Fibroblast of pulmonary artery (primary cell): ENCODE measurements around the gene AK1.

Experiments
- DNase-seq: peaks from one replicate; pipeline ENCODE4 v3.0.0-alpha.2; 2010; ENCODE audit warnings: low read depth
- H3K4me3 ChIP-seq: replicated peaks from 2 replicates; pipeline ENCODE4 v1.5.1; 2011; ENCODE audit warnings: low read depth, mild to moderate bottlenecking, control low read depth, low read length, moderate library complexity
- TF ChIP-seq, protein P1 (sequence below): IDR thresholded peaks from 2 replicates; pipeline ENCODE4 v1.5.1; 2011; ENCODE audit warnings: mild to moderate bottlenecking, control low read depth, low read length, inconsistent platforms; ENCODE audit errors: missing control alignments

AK1 gene

DNA sequence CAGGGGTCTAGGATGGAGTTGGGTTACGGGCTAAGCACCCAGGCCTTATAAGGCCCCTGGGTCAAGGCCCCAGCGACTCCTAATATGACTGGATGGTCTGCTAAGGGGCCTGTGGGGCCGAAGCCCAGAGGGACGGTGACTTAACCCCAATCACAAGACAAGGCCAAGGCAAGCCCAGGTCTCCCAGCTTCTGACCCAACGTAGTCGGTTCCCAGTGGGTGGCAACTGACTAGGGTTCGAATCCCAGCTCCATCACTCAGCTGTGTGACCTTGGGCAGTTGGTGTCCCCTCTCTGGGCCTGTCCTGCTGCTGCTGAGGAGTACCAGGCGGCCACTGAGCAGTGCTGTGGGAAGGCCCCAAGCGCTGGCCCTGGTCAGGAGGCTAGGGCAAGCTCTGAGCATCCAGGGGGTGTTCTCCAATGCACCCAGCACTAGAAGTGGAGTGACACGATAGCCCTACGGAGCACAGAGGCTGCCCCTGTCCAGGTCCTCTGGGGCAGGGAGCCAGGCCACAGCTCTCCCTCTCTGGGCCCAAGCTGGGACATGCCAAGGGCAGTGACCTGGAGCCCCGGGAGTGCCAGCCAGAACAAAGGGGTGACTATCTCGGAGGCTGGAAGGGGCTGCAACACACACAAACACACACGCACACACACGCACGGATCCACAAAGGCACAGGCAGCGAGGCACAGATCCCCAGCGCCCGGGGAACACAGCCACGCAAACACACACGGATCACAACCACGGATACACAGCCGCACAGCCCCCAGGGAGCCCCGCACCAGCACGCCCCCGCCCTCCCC lies 512 bp downstream of the AK1 start:
- DNase-seq: peak; percentile 20
- TF ChIP-seq, protein P1, sequence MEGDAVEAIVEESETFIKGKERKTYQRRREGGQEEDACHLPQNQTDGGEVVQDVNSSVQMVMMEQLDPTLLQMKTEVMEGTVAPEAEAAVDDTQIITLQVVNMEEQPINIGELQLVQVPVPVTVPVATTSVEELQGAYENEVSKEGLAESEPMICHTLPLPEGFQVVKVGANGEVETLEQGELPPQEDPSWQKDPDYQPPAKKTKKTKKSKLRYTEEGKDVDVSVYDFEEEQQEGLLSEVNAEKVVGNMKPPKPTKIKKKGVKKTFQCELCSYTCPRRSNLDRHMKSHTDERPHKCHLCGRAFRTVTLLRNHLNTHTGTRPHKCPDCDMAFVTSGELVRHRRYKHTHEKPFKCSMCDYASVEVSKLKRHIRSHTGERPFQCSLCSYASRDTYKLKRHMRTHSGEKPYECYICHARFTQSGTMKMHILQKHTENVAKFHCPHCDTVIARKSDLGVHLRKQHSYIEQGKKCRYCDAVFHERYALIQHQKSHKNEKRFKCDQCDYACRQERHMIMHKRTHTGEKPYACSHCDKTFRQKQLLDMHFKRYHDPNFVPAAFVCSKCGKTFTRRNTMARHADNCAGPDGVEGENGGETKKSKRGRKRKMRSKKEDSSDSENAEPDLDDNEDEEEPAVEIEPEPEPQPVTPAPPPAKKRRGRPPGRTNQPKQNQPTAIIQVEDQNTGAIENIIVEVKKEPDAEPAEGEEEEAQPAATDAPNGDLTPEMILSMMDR: no peak
- H3K4me3 ChIP-seq: peak overlapping the region; percentile 60

DNA sequence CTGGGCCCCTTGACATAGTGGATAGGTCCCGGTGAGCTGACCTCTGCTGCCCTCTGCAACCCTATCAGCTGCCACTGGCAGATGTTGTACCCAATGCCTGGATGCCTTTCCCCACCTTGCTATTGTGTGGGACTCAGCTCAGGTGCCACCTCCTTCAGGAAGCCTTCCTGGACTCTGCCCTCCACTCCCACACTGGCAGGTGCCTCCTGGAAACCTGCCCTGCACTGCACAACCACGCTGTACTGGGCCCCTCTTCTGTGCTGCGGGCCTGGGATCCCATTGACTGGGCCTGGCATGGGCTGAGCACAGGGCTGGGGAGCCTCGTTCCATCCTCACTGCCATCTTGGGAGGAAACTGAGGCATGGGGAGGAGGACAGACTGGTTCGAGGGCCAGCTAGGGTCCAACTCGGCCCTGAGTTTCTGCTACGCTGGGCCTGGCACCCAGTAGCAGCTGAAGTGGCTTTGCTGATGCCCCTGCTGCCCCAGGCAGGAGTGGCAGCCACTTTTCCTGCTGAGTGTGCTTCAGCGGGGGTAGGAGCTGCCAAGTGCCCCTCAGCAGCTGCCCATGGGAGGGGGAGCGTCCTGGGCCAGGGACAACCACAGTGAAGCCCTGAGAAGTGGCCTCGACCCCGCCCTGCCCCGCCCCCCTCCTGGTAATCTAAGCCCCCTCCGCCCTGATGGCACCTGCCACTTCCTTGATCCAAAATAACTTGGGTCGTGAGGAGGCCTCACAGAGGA lies 1.3 kb downstream of the AK1 start:
- DNase-seq: no peak
- H3K4me3 ChIP-seq: no peak overlapping the region
- TF ChIP-seq, protein P1: no peak

DNA sequence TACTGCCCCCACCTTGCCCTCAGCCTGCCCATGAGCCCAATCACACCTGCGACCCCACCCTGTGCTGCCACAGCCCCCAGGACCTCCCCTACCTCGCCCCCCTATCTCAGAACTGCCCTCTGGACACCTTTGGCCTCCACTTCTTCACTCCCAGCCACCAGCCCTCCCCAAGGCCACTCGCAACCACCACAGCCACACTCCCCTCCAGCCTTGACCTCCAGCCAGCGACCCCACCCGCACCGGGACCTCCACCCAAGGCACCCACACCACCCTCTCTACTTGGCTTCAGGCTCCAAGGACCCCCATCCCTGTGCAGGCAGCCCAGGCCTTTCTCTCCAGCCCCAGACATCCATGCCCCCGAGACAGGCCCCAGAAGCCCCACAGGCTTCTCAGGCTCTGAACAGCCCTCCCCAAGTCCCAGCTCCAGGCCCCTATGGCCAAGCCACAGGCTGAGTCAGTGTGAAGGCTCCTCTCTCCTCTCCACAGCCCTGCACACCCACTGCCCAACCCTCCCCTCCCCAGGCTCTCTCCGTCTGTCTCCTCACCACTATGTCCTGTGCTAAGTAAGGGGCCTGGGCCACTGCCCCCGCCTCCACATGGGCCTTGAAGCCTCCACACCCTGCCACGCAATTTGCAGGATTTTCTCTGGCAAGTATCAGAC lies 2.0 kb downstream of the AK1 start:
- peak overlapping the region; percentile 7 for H3K4me3 ChIP-seq
- peak; percentile 45 for DNase-seq
- TF ChIP-seq, protein P1: no peak

DNA sequence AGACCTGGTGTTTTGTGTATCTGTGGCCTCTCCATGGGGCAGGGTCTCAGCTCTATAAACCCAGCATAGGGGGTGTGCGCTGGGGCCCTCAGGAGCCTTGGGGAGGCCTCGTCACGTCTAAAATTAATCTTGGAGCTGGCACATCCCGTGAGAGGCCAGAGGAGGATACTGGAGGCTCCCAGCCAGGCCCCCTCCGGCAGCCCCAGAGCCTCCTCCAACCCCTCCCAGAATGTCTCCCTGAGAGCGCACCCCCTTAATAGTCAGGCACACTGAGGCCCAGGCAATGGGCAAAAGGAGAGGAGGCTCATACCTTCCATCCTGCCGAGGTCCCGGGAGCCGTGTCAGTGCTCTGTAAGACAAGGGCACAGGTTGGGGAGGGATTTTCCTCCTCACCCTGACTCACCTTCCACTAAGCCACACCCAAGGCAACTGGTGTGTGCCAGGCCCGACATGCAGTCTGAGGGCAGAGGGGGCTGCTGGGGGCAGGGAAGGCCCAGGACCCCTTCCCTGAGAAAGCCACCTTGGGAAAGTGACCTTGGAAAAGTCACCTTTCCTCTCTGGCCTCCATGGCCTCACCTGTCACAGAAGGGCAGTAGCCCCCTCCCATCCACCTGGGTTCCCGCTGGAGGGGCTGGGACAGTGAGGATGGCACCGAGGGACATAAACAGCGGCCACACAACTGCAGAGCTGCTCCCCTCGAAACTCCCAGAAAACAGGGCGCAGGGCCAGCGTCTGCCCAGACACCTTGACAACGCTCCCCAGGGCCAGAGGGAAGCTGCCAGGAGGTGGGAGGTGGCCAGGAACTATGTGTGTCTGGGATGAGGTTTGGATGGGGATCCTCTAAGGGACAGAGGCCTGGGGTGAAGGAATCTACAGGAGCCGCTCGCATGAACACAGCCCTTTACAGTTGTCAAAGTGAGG lies 2.9 kb downstream of the AK1 start:
- TF ChIP-seq, protein P1: no peak
- no peak for DNase-seq
- H3K4me3 ChIP-seq: no peak overlapping the region

DNA sequence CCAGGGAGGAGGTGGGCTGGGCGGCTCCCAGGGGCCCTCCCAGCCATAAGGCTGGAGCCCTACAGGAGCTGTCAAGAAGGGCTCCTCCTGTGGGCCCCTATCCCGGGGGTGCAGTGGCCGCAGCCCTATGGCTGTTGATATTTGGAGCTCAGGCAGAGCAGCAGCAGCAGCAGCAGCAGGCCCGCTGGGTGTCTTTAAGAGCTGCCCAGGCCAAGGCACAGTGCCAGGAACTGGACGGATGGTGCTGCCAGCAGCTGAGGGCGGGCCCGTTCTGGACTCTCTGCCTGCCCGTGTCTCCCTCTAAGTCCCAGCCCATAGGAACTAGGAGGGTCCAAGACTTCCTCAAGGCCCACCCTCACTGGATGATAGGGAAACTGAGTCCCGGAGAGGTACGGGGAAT lies 3.6 kb downstream of the AK1 start:
- TF ChIP-seq, protein P1: no peak
- peak; percentile 56 for DNase-seq
- H3K4me3 ChIP-seq: no peak overlapping the region

DNA sequence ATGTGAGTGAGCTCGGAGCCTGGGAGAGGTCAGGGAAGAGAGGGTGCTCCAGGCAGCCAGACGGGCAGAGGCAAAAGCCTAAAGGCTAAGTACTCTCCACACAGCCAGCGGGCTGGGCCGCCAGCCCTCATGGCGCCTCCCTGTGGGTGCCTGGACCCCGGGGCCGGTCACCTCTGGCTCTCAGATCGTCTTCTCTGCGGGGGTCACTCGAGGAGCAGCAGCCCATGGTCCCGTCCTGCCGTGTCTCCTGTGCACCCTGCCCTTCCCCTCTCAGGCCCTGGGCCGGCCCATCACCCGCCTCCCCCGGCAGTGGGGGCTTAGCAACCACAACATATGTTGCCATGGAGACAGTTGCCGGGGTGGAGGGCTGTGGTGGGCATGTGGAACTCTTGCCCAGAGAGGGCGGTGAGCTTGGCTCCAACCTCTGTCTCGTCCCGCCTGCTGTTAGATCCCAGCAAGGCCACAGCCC lies 4.2 kb downstream of the AK1 start:
- DNase-seq: no peak
- H3K4me3 ChIP-seq: no peak overlapping the region
- TF ChIP-seq, protein P1: no peak
